Nephron (organoid): ENCODE data around the gene KLHL26.

Experiments used
- H3K27ac Mint-ChIP-seq, 3 experiments: 2 replicates each; pipeline ENCODE4 v1.8.0; 2020; ENCODE audit warnings: mixed read lengths in 3 of 3, mild to moderate bottlenecking in 2 of 3, moderate library complexity in 1 of 3
- H3K27me3 Mint-ChIP-seq: 2 replicates; pipeline ENCODE4 v1.8.0; 2021; ENCODE audit warnings: low read depth, mild to moderate bottlenecking, moderate library complexity, mixed read lengths
- H3K36me3 Mint-ChIP-seq: 2 replicates; pipeline ENCODE4 v1.8.0; 2020; ENCODE audit warnings: low read depth, mixed read lengths
- H3K4me1 Mint-ChIP-seq: 2 replicates; pipeline ENCODE4 v1.8.0; 2020; ENCODE audit warnings: mixed read lengths
- H3K4me3 Mint-ChIP-seq, 3 experiments: 2 replicates each; pipeline ENCODE4 v1.8.0; 2020; ENCODE audit warnings: mild to moderate bottlenecking in 3 of 3, mixed read lengths in 3 of 3, moderate library complexity in 2 of 3
- H3K9me3 Mint-ChIP-seq: 2 replicates; pipeline ENCODE4 v1.8.0; 2020; ENCODE audit warnings: mixed read lengths
- TF ChIP-seq, protein P1 (sequence below), 3 experiments: fragments of 200-600 bp; sonication (generic); IDR thresholded peaks; one replicate each; pipeline ENCODE4 v1.5.0; 2021; ENCODE audit warnings: antibody characterized with exemption in 3 of 3; ENCODE audit not compliant: unreplicated experiment in 3 of 3

KLHL26 gene

DNA sequence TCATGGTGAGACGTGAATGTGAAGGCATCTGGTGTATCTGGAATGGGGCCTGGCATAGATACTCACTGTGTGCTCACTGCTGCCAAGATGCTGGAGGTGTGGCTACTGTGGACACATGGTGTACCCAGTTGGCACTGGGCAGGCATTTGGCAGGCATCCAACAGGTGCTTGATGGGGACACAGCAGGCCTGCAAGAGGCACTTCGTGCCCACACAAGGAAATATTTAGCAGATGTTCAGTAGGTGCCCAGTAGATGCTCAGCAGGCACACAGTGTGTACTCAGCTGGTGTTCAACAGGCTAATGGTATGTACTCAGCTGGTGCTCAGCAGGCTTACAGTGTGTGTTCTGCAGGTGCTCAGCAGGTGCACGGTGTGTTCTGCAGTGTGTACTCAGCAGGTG, 60.9 kb downstream of the KLHL26 start:
- Mint-ChIP-seq H3K4me1 (peaks cover 13% of the 10 kb centered on the region), H3K27ac (no peak overlapping the region), H3K27me3 (no peaks in the 10 kb centered on the region), H3K36me3 (no peaks in the 10 kb centered on the region), H3K4me3 (no peak overlapping the region), H3K9me3 (no peaks in the 10 kb centered on the region)
- TF ChIP-seq, protein P1, sequence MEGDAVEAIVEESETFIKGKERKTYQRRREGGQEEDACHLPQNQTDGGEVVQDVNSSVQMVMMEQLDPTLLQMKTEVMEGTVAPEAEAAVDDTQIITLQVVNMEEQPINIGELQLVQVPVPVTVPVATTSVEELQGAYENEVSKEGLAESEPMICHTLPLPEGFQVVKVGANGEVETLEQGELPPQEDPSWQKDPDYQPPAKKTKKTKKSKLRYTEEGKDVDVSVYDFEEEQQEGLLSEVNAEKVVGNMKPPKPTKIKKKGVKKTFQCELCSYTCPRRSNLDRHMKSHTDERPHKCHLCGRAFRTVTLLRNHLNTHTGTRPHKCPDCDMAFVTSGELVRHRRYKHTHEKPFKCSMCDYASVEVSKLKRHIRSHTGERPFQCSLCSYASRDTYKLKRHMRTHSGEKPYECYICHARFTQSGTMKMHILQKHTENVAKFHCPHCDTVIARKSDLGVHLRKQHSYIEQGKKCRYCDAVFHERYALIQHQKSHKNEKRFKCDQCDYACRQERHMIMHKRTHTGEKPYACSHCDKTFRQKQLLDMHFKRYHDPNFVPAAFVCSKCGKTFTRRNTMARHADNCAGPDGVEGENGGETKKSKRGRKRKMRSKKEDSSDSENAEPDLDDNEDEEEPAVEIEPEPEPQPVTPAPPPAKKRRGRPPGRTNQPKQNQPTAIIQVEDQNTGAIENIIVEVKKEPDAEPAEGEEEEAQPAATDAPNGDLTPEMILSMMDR (IDR thresholded peaks at IDR 0.05; ENCODE audit: unreplicated experiment in 3 of 3): no peak

DNA sequence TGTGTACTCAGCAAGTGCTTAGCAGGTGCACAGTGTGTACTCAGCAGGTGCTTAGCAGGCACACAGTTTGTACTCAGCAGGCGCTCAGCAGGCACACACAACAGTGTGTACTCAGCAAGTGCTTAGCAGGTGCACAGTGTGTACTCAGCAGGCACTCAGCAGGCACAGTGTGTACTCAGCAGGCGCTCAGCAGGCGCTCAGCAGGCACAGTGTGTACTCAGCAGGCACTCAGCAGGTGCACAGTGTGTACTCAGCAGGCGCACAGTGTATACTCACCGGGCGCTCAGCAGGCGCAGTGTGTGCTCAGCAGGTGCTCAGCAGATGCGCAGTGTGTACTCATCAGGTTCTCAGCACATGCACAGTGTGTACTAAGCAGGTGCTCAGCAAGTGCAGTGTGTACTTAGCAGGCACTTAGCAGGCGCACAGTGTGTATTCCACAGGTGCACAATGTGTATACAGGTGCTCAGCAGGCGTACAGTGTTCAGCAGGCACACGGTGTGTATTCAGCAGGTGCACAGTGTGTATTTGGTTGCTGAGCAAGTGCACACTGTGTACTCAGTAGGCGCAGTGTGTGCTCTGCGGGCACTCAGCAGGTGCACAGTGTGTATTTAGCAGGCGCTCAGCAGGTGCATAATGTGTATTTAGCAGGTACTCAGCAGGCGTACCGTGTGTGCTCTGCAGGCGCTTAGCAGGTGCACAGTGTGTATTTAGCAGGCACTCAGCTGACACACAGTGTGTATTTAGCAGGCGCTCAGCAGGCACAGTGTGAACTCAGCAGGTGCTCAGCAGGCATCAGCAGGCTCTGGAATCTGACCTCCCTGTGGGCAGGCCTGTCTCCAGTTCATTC, 61.7 kb downstream of the KLHL26 start:
- H3K27me3 Mint-ChIP-seq: no peaks in the 10 kb centered on the region
- H3K9me3 Mint-ChIP-seq: no peaks in the 10 kb centered on the region
- H3K4me3 Mint-ChIP-seq: no peak overlapping the region
- no peaks in the 10 kb centered on the region for H3K36me3 Mint-ChIP-seq
- TF ChIP-seq, protein P1 (IDR thresholded peaks at IDR 0.05; ENCODE audit: unreplicated experiment in 3 of 3): no peak
- no peak overlapping the region for H3K27ac Mint-ChIP-seq
- H3K4me1 Mint-ChIP-seq: peaks cover 13% of the 10 kb centered on the region

DNA sequence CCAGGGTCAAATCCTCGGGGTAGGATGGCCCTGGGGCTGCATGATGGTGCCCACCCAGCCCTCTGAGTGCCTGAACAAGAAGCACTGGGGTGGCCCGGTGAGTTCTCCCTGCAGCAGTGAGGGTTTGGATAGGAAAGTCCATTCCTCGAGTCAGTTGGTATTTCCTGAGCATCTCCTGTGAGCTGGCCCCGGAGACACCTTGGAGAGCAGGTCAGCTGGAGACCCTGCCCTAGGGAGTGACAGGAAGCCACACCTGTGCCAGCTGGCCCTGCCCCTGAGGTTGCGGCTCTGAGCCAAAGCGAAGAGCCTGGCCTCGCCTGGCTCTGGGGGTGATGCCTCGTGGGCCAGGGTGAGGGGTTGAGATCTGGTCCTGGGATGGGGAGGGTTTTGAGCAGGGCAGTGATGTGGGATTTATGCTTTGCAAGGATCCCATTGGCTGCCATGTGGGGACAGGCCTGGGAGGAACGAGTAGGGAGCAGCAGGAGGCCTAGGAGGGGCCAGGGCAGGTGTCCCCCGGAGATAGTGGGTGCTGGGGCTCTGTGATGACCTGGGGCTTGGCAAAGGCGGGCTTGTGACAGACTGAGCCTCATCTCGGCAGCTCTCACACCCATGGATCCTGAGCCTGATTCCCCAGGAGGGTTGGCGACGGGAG, 62.7 kb downstream of the KLHL26 start:
- H3K9me3 Mint-ChIP-seq: no peaks in the 10 kb centered on the region

DNA sequence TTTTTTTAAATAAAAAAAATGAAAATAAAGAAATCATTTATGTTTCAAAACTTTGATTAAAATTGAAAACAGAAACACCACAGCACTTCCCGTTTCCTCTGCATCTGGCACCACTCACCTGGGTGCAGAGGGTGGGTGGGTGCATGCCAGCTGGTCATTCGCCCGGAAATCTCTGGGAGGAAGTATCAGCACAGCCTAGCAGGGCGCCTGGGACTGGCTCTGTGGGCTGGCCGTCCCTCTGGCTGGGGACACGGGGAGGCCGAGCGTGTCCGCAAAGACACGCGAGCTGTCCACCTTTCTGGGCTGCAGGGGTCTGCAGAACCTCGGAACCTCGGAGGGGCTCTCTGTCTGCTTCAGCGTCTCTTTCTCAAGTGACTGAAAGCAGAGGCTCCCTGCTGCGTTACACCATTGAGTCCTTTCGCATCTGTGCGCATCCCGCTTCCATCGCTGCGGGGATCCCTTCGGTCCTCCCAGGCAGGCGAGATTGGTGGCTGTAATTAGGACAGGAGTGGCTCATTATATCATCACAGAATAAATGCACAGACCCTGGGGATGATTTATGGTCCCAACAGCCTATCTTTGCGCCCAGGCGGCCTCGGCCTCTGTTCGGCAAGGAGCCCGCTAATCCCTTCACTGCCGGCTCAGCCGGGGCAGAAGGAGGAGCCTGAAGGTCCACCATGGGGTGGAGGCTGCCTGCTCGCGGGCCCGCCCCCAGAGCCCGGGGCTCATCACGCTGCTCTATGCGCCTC, 63.8 kb downstream of the KLHL26 start:
- TF ChIP-seq, protein P1 (IDR thresholded peaks at IDR 0.05; ENCODE audit: unreplicated experiment in 3 of 3): no peak
- no peaks in the 10 kb centered on the region for H3K9me3 Mint-ChIP-seq
- H3K27me3 Mint-ChIP-seq: no peaks in the 10 kb centered on the region
- H3K4me1 Mint-ChIP-seq: peaks cover 19% of the 10 kb centered on the region
- no peaks in the 10 kb centered on the region for H3K36me3 Mint-ChIP-seq
- H3K27ac Mint-ChIP-seq: peak overlapping the region in 1 of 3 experiments; percentile 27
- peak overlapping the region; percentile 34 to 57 (median 51) for H3K4me3 Mint-ChIP-seq

More for the DNA sequence above, 62.7 kb downstream of the KLHL26 start:
- TF ChIP-seq, protein P1 (IDR thresholded peaks at IDR 0.05; ENCODE audit: unreplicated experiment in 3 of 3): no peak
- Mint-ChIP-seq H3K36me3 (no peaks in the 10 kb centered on the region), H3K4me3 (peak overlapping the region in 1 of 3 experiments; percentile 56), H3K4me1 (peaks cover 13% of the 10 kb centered on the region), H3K27ac (no peak overlapping the region), H3K27me3 (no peaks in the 10 kb centered on the region)

DNA sequence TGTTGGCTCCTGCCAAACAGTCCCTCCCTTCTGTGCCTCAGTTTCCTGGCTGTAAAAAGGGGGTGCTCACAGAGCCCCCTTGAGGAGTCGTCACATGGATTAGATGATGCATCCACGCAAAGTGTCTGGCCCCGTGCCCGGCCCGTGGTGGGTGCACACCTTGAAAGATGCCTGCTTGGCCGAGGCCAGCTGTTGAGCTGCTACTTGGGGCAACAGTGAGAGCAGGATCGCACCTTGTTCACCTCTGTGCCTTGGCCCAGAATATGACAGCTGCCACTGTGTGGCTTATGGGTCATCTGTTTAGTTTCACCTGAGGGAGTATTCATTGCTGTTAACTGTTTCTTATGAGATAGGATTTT, 64.4 kb downstream of the KLHL26 start:
- H3K4me1 Mint-ChIP-seq: peaks cover 19% of the 10 kb centered on the region
- no peaks in the 10 kb centered on the region for H3K27me3 Mint-ChIP-seq
- peak overlapping the region; percentile 34 to 57 (median 51) for H3K4me3 Mint-ChIP-seq
- TF ChIP-seq, protein P1 (IDR thresholded peaks at IDR 0.05; ENCODE audit: unreplicated experiment in 3 of 3): no peak
- H3K36me3 Mint-ChIP-seq: no peaks in the 10 kb centered on the region
- H3K27ac Mint-ChIP-seq: no peak overlapping the region
- no peaks in the 10 kb centered on the region for H3K9me3 Mint-ChIP-seq
